ENCODE results near the gene CARMIL1. TPM values are rescaled to one million over a fixed set of nuclear protein-coding genes. Genes with fewer than 3 reads are reported as not detected.

CARMIL1 gene
- total RNA-seq, 2 donors from 2014 or later: 28.7 to 31.6 TPM

- WGBS, 2 experiments (ENCODE audit: insufficient coverage in 1 of 2, insufficient read length in 1 of 2): 74 to 88% methylated on average over 3 of the region's 3 CpGs
- H3K4me1 ChIP-seq (ENCODE audit: control insufficient read depth, insufficient read depth, low read length): peaks cover 9% of the 10 kb centered on the region
- Mint-ChIP-seq H3K4me3 (no peak overlapping the region), H3K27me3 (ENCODE audit: insufficient read depth) (no peaks in the 10 kb centered on the region), H3K36me3 (ENCODE audit: low read depth) (no peaks in the 10 kb centered on the region), H3K4me1 (peaks cover 29% of the 10 kb centered on the region), H3K9me3 (no peaks in the 10 kb centered on the region), H3K27ac (no peak overlapping the region)
- no peak overlapping the region for H3K9ac ChIP-seq (ENCODE audit: extremely low read depth, low read length, poor library complexity, severe bottlenecking)
- peak; percentile 32 for DNase-seq
- TF ChIP-seq CTCF (conservative IDR thresholded peaks at IDR 0.05): no peak
- no peaks in the 10 kb centered on the region for H3K27me3 ChIP-seq (ENCODE audit: control insufficient read depth, insufficient read depth, low read length, poor library complexity, severe bottlenecking)
- no peaks in the 10 kb centered on the region for H3K36me3 ChIP-seq (ENCODE audit: control insufficient read depth, insufficient read depth, low read length)
- no peak overlapping the region for H3K27ac ChIP-seq (ENCODE audit: low read depth, low read length)
- no peak overlapping the region for H3K4me3 ChIP-seq (ENCODE audit: low read length)
- H3K9me3 ChIP-seq (ENCODE audit: control insufficient read depth, low read length): no peaks in the 10 kb centered on the region
Observed at GRCh38 chr6:25407431-25407830, 128.3 kb downstream of the CARMIL1 start.

GRCh38 chr6:25410102-25410501, 130.9 kb downstream of the CARMIL1 start:
- DNase-seq: no peak
- H3K4me1 Mint-ChIP-seq: peaks cover 38% of the 10 kb centered on the region
- Histone ChIP-seq H3K9ac (ENCODE audit: extremely low read depth, low read length, poor library complexity, severe bottlenecking) (no peak overlapping the region), H3K27ac (ENCODE audit: low read depth, low read length) (no peak overlapping the region), H3K27me3 (ENCODE audit: control insufficient read depth, insufficient read depth, low read length, poor library complexity, severe bottlenecking) (no peaks in the 10 kb centered on the region), H3K36me3 (ENCODE audit: control insufficient read depth, insufficient read depth, low read length) (no peaks in the 10 kb centered on the region), H3K4me3 (ENCODE audit: low read length) (no peak overlapping the region), H3K4me1 (ENCODE audit: control insufficient read depth, insufficient read depth, low read length) (peaks cover 21% of the 10 kb centered on the region), H3K9me3 (ENCODE audit: control insufficient read depth, low read length) (no peaks in the 10 kb centered on the region)
- no peaks in the 10 kb centered on the region for H3K36me3 Mint-ChIP-seq (ENCODE audit: low read depth)
- H3K4me3 Mint-ChIP-seq: no peak overlapping the region
- WGBS, 2 experiments (ENCODE audit: insufficient coverage in 1 of 2, insufficient read length in 1 of 2): 89 to 94% methylated on average over 1 of the region's 1 CpG
- no peak overlapping the region for H3K27ac Mint-ChIP-seq
- no peaks in the 10 kb centered on the region for H3K9me3 Mint-ChIP-seq
- no peak for TF ChIP-seq CTCF (conservative IDR thresholded peaks at IDR 0.05)
- H3K27me3 Mint-ChIP-seq (ENCODE audit: insufficient read depth): no peaks in the 10 kb centered on the region

- Mint-ChIP-seq H3K4me3 (no peak overlapping the region), H3K36me3 (ENCODE audit: low read depth) (no peaks in the 10 kb centered on the region), H3K27me3 (ENCODE audit: insufficient read depth) (no peaks in the 10 kb centered on the region), H3K9me3 (no peaks in the 10 kb centered on the region), H3K27ac (peak overlapping the region; percentile 3), H3K4me1 (peaks cover 46% of the 10 kb centered on the region)
- H3K27ac ChIP-seq (ENCODE audit: low read depth, low read length): no peak overlapping the region
- no peak overlapping the region for H3K4me3 ChIP-seq (ENCODE audit: low read length)
- H3K36me3 ChIP-seq (ENCODE audit: control insufficient read depth, insufficient read depth, low read length): no peaks in the 10 kb centered on the region
- no peak overlapping the region for H3K9ac ChIP-seq (ENCODE audit: extremely low read depth, low read length, poor library complexity, severe bottlenecking)
- no peaks in the 10 kb centered on the region for H3K27me3 ChIP-seq (ENCODE audit: control insufficient read depth, insufficient read depth, low read length, poor library complexity, severe bottlenecking)
- 95 to 97% methylated on average over 5 to 7 of the region's 7 CpGs for WGBS, 2 experiments (ENCODE audit: insufficient coverage in 1 of 2, insufficient read length in 1 of 2)
- peaks cover 21% of the 10 kb centered on the region for H3K4me1 ChIP-seq (ENCODE audit: control insufficient read depth, insufficient read depth, low read length)
- TF ChIP-seq CTCF (conservative IDR thresholded peaks at IDR 0.05): no peak
- no peak for DNase-seq
- H3K9me3 ChIP-seq (ENCODE audit: control insufficient read depth, low read length): no peaks in the 10 kb centered on the region
Observed at GRCh38 chr6:25411316-25411950, 132.3 kb downstream of the CARMIL1 start.

All from endodermal cell (in vitro differentiated cells).